GM12878 (cell line): Measurements from ENCODE around the gene ADAMTS19. TPM values are rescaled to one million over a fixed set of nuclear protein-coding genes. Genes with fewer than 3 reads are reported as not detected.

Experiments used
- ATAC-seq: fragments of 200-7000 bp; cut with Tn5 transposase; 3 replicates; pipeline ENCODE4 v1.9.1; 2020; ENCODE audit warnings: mild to moderate bottlenecking, moderate library complexity
- BruUV-seq: library from RNA; stranded (reverse); fragments of 400-500 nt; replicated peaks from 2 replicates; lab custom pipeline; 2021; lab: Mats Ljungman, UMichigan
- CTCF ChIA-PET: fragments of 300-600 bp; sonication (Branson Sonifier 250); formaldehyde crosslinking; extraction: SDS; loops from one replicate; lab custom pipeline; 2021; ENCODE audit warnings: inconsistent platforms; lab: Yijun Ruan, JAX
- POLR2A ChIA-PET: fragments of 350-600 bp; formaldehyde crosslinking; extraction: SDS; loops from one replicate; lab custom pipeline; 2021; ENCODE audit warnings: inconsistent platforms; lab: Charles Lee
- RAD21 ChIA-PET: fragments of 300-600 bp; sonication (Branson Sonifier 250); formaldehyde crosslinking; loops from one replicate; lab custom pipeline; 2023; ENCODE audit warnings: antibody characterized with exemption; ENCODE audit not compliant: unreplicated experiment; lab: Charles Lee
- SMC1A ChIA-PET: fragments of 300-600 bp; sonication (Branson Sonifier 250); formaldehyde crosslinking; loops from one replicate; lab custom pipeline; 2023; ENCODE audit not compliant: unreplicated experiment, uncharacterized antibody; lab: Charles Lee
- DNase-seq: peaks from one replicate; pipeline ENCODE4 v3.0.0-alpha.2; 2011; ENCODE audit warnings: low read depth, low spot score
- FAIRE-seq: peaks from 3 replicates; lab custom pipeline; 2011; peaks lifted over from hg19 to GRCh38; lab: Jason Lieb, UNC
- H2AFZ ChIP-seq: 2 replicates; pipeline ENCODE4 v1.6.0; 2011; ENCODE audit warnings: low read depth, low read length, control low read depth; ENCODE audit not compliant: control insufficient read depth
- H3K27ac ChIP-seq: 2 replicates; pipeline ENCODE4 v1.5.1; 2011; ENCODE audit warnings: control low read depth; ENCODE audit not compliant: control insufficient read depth, insufficient read depth
- H3K27me3 ChIP-seq, 2 experiments: replicated peaks in 1 of 2; 2 replicates each; pipeline versions ENCODE4 v1.6.0 to v1.6.1; 2011; ENCODE audit warnings: low read length in 1 of 2; ENCODE audit not compliant: control insufficient read depth in 2 of 2, insufficient read depth in 2 of 2
- H3K36me3 ChIP-seq, 2 experiments: 2 replicates each; pipeline ENCODE4 v1.5.1; 2011; ENCODE audit warnings: low read length in 1 of 2; ENCODE audit not compliant: control insufficient read depth in 2 of 2, insufficient read depth in 2 of 2
- H3K4me1 ChIP-seq: 2 replicates; pipeline ENCODE4 v1.6.1; 2011; ENCODE audit warnings: mild to moderate bottlenecking, low read length, moderate library complexity, mixed read lengths; ENCODE audit not compliant: control insufficient read depth, insufficient read depth
- H3K4me2 ChIP-seq: 2 replicates; pipeline ENCODE4 v1.6.0; 2011; ENCODE audit warnings: control low read depth; ENCODE audit not compliant: control insufficient read depth, insufficient read depth
- H3K4me3 ChIP-seq: fragments of 200-600 bp; sonication (generic); 2 replicates; pipeline ENCODE4 v1.5.1; 2016
- H3K79me2 ChIP-seq: 2 replicates; pipeline ENCODE4 v1.6.0; 2011; ENCODE audit warnings: low read length; ENCODE audit not compliant: control insufficient read depth, insufficient read depth
- H3K9ac ChIP-seq: 2 replicates; pipeline ENCODE4 v1.8.0; 2011; ENCODE audit warnings: low read length, control low read depth, mixed read lengths; ENCODE audit not compliant: control insufficient read depth, insufficient read depth
- H3K9me3 ChIP-seq: replicated peaks from 3 replicates; pipeline ENCODE4 v1.5.1; 2011; ENCODE audit warnings: mild to moderate bottlenecking, low read length; ENCODE audit not compliant: control insufficient read depth, insufficient read depth
- H4K20me1 ChIP-seq: 2 replicates; pipeline ENCODE4 v1.6.0; 2011; ENCODE audit not compliant: control insufficient read depth, insufficient read depth
- BHLHE40 ChIP-seq, 2 experiments: fragments of 450-650 bp in 1 of 2; IDR thresholded peaks; 2 replicates each; pipeline ENCODE4 v1.6.1; 2011 to 2017; ENCODE audit warnings: low read depth in 2 of 2, borderline replicate concordance in 1 of 2, improper control_type of control experiment in 1 of 2, low read length in 1 of 2, mild to moderate bottlenecking in 1 of 2
- CBX3 ChIP-seq: fragments of 200-600 bp; sonication (generic); IDR thresholded peaks from 2 replicates; pipeline ENCODE4 v1.6.1; 2016; ENCODE audit warnings: low read depth, borderline replicate concordance
- CEBPZ ChIP-seq: fragments of 150-350 bp; IDR thresholded peaks from 2 replicates; pipeline ENCODE4 v1.6.1; 2016; ENCODE audit warnings: low read depth, low read length
- EZH2 ChIP-seq: IDR thresholded peaks from 2 replicates; pipeline ENCODE4 v1.6.1; 2012; ENCODE audit warnings: low read depth, mild to moderate bottlenecking, control low read depth, inconsistent platforms, low read length, borderline replicate concordance; ENCODE audit not compliant: control insufficient read depth
- NFIC ChIP-seq: IDR thresholded peaks from 2 replicates; pipeline ENCODE4 v1.6.1; 2012; ENCODE audit warnings: low read depth, mild to moderate bottlenecking, inconsistent platforms, low read length, moderate library complexity
- RUNX3 ChIP-seq: IDR thresholded peaks from 2 replicates; pipeline ENCODE4 v1.6.1; 2012; ENCODE audit warnings: low read length, inconsistent platforms
- SMAD1 ChIP-seq: fragments of 450-650 bp; IDR thresholded peaks from 2 replicates; pipeline ENCODE4 v1.6.1; 2018; ENCODE audit warnings: mild to moderate bottlenecking, low read depth; ENCODE audit not compliant: partially characterized antibody
- ZNF274 ChIP-seq: IDR thresholded peaks from one replicate; pipeline ENCODE4 v1.8.0; 2011; ENCODE audit not compliant: insufficient read length, insufficient read depth
- ZNF687 ChIP-seq: fragments of 450-650 bp; IDR thresholded peaks from 2 replicates; pipeline ENCODE4 v1.6.1; 2017; ENCODE audit warnings: mild to moderate bottlenecking, moderate library complexity
- WGBS: methylation state at CpG from one replicate; pipeline ENCODE4 v1.1.6; 2016; ENCODE audit warnings: low lambda C conversion rate; ENCODE audit not compliant: insufficient replicate concordance, insufficient coverage; ENCODE audit errors: missing lambda C conversion rate; 5-methylcytosine and 5-hydroxymethylcytosine counted together
- in situ Hi-C: fragments of 300-500 bp; cut with MboI; formaldehyde crosslinking; loops from 9 replicates; pipeline ENCODE4 v1.14.3; 2018; ENCODE audit warnings: mixed read lengths
- intact Hi-C: fragments of 100-400 bp; cut with micrococcal nuclease; formaldehyde crosslinking; loops from one replicate; pipeline ENCODE4 v1.14.2; 2022; ENCODE audit not compliant: unreplicated experiment
- polyA plus RNA-seq, 11 experiments: library from polyadenylated mRNA; depleted of rRNA in 4 of 11; unstranded in 6 of 11; stranded (reverse) in 5 of 11; fragments of >200 nt; fragmentation: Nextera tagmentation in 4 of 11; fragmentation: Illumina TruSeq in 1 of 11; extraction: Ambion mirVana in 4 of 11; extraction: Trizol in 1 of 11; gene quantifications; 1 replicate in 1 of 11; 2 replicates in 10 of 11; pipeline versions ENCODE4 v1.2.1 to v1.2.3, GENCODE V29; 2011 to 2016; ENCODE audit warnings: inconsistent platforms in 2 of 11, missing spikeins in 2 of 11, low read depth in 1 of 11
- total RNA-seq, 4 experiments: library from RNA; depleted of rRNA in 3 of 4; stranded (reverse); fragments of >200 nt in 3 of 4; fragmentation: Illumina TruSeq in 1 of 4; extraction: Trizol in 1 of 4; gene quantifications; 2 replicates each; pipeline versions ENCODE4 v1.2.1 to v1.2.3, GENCODE V29; 2013 to 2021

The ADAMTS19 gene
- total and polyA plus RNA-seq, 10 of the 15 experiments (the other 5 are each of a cell fraction or from before 2014, with no cell fraction given): not detected

- TF ChIP-seq RUNX3 (no peak), CEBPZ (no peak)
- TF ChIP-seq, all 136 proteins: peak for 0
These were observed 289.1 kb downstream of the ADAMTS19 start (continued) for GRCh38 chr5:129748913-129749880.

- ATAC-seq (no peak), FAIRE-seq (no peak), DNase-seq (no peak)
- no peaks in the 10 kb centered on the region for H3K79me2 ChIP-seq
- no peaks in the 10 kb centered on the region for H3K4me1 ChIP-seq
- intact Hi-C loops (no loop called here), in situ Hi-C loops (loop anchor here (25.0 kb wide), 1 partner anchor 1548 kb away; no protein-coding TSS in a partner anchor)
- H3K27me3 ChIP-seq: no peaks in the 10 kb centered on the region
- H3K4me2 ChIP-seq: no peak overlapping the region
- H3K9me3 ChIP-seq: no peaks in the 10 kb centered on the region
- WGBS: 43% methylated on average over 1 of the region's 1 CpG
- no TSS peak for BruUV-seq
- no peak overlapping the region for H3K9ac ChIP-seq
- H4K20me1 ChIP-seq: no peaks in the 10 kb centered on the region
- H3K36me3 ChIP-seq: no peaks in the 10 kb centered on the region
- RAD21 ChIA-PET: no interaction called here
- H3K27ac ChIP-seq: no peak overlapping the region
- SMC1A ChIA-PET: no interaction called here
- CTCF ChIA-PET: interaction anchor here (4.5 kb wide), 1 partner anchor 10 kb away, joined by 28 read pairs; no protein-coding TSS in a partner anchor
- no peak overlapping the region for H2AFZ ChIP-seq
- POLR2A ChIA-PET: no interaction called here
- no peak overlapping the region for H3K4me3 ChIP-seq
- TF ChIP-seq ZNF687 (no peak), CBX3 (no peak), NFIC (no peak), SMAD1 (no peak), BHLHE40 (IDR thresholded peaks at IDR 0.05; ENCODE audit: borderline replicate concordance in 1 of 2, low read depth in 2 of 2, low read length in 1 of 2) (no peak), ZNF274 (no peak), EZH2 (no peak)
These were observed 300.7 kb downstream of the ADAMTS19 start for GRCh38 chr5:129760636-129761325.
